Measurements from ENCODE around the gene BICD2. TPM values are rescaled to one million over a fixed set of nuclear protein-coding genes. Genes with fewer than 3 reads are reported as not detected.
"Not testable (repeated sequence)": the region's sequence is repeated elsewhere in the genome, so short reads cannot be mapped to it uniquely, and the experiment has no call there.

BICD2 gene
- 10 to 100 TPM; 31.1 to 31.5 TPM for total RNA-seq

DNA sequence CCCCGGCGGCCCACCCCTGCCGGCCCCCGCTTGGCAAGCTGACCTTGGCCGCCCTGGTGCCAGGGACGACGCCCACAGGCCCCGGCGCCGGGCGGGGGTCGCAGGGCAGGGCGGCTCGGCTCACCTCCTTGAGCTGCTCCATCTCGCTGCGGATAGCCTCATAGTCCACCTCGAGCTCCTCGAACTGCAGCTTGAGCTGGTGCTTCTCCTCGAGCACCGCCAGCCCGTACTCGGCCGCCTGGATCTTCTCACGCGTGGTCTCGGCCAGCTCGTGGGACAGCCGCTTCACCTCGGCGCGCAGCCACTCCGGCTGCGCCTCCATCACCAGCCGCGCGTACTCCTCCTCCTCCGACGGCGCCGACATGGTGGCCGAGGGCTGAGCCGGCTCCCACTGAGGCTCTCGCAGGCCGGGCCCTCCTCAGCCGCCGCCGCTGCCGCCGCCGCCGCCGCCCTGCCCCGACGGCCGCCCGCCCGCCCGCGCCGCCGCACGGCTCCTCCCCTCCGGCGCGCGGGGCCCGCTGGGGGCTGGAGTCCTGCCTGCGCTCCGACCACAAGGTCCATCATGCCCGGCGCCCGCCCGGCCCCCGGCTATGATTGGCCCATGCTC, at the start of gene BICD2:
Gene BICD2 (minus strand): TSS at position 453 of the 607 bp plus-strand sequence. CDS start 89 bp downstream, at position 364.
- Mint-ChIP-seq H3K4me3 (peak within 1 kb of the TSS; percentile 94), H3K27ac (peak within 1 kb of the TSS; percentile 91), H3K36me3 (no peaks in the 10 kb centered on the region), H3K27me3 (no peaks in the 10 kb centered on the region), H3K9me3 (no peaks in the 10 kb centered on the region), H3K4me1 (peaks cover 38% of the 10 kb centered on the region)
- DNase-seq (no peak), ATAC-seq (ENCODE audit: low read depth) (no peak)
- POLR2A ChIA-PET = interaction anchor here (1.0 to 1.8 kb wide), 2 partner anchors 12 to 94 kb away, joined by 3 to 13 read pairs; partner anchors contain the start of gene IPPK

DNA sequence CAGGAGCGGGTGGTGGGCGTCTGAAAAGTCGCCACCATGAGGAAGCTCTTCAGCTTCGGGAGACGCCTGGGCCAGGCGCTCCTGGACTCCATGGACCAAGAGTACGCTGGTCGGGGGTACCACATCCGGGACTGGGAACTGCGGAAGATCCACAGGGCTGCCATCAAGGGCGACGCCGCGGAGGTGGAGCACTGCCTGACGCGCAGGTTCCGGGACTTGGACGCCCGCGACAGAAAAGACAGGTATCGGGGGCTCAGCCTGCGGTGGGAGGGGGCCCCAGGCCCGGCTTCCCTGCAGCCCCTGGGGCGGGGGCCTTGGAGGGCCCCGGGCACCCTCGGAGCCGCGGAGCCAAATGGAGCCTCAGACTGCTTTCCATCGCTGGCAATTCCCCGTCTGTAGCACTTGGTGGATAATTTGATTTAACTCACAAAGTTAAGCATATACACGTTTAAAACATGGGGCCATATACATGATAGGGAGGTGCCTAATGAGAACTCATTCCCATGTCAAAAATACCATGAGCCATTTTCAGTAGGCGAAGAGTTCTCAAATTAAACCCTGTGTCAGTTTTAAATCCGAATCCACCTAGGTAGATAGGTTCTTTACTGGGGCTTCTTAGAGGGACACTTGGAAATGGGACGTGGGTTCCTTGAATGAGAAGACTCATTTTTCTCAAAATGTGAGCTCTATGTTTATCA, 45.1 kb upstream of the BICD2 start:
- H3K4me1 Mint-ChIP-seq; ATAC-seq (ENCODE audit: low read depth); H3K27ac Mint-ChIP-seq; H3K9me3 Mint-ChIP-seq; H3K36me3 Mint-ChIP-seq; POLR2A ChIA-PET: not testable (repeated sequence)
- peak; percentile 45 for DNase-seq
- Mint-ChIP-seq H3K27me3 (peaks cover 69% of the 10 kb centered on the region), H3K4me3 (peak overlapping the region; percentile 82)

DNA sequence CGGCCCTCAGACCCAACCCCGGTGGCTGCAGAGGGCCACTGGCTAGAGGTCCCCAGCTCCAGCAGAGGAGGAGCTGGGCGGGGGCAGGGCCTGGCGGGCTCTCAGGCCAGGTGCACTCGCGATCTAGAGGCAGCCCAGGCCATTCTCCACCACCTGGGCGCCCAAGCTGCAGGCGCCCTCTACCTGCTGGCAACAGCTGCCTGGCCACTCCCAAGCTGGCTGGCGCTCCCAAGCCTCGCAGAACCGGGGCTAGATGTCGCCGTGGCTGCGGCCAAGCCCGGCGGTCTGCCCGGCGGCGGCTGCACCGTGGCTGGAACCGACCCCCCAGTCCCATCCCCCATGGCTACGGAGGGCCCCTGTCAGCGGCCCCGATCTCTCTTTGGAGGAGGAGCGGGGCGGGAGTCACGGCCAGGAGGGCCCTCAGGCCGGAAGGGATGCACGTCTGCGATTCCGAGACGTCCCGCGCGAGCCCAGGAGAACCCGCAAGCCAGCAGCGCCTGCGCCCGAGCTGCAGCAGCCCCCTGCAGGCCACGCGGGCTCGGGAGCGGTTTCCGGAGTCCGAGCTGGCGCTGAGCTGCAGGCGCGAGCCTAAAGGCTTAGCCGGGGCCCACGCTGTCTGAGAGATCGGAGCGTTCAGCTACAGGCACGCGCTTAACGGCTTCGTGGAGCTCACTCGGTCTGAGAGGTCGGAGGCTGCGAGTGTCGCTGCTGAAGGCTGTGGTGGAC, 44.3 kb upstream of the BICD2 start:
- peaks cover 8% of the 10 kb centered on the region for H3K4me1 Mint-ChIP-seq
- H3K9me3 Mint-ChIP-seq = no peaks in the 10 kb centered on the region
- no peak overlapping the region for H3K27ac Mint-ChIP-seq
- peaks cover 63% of the 10 kb centered on the region for H3K27me3 Mint-ChIP-seq
- POLR2A ChIA-PET = interaction anchor here (1.2 kb wide), 1 partner anchor 9 kb away, joined by 3 read pairs; no protein-coding TSS in a partner anchor
- no peaks in the 10 kb centered on the region for H3K36me3 Mint-ChIP-seq
- peak overlapping the region; percentile 82 for H3K4me3 Mint-ChIP-seq
- DNase-seq = peak; percentile 80
- peak; percentile 56 for ATAC-seq (ENCODE audit: low read depth)

DNA sequence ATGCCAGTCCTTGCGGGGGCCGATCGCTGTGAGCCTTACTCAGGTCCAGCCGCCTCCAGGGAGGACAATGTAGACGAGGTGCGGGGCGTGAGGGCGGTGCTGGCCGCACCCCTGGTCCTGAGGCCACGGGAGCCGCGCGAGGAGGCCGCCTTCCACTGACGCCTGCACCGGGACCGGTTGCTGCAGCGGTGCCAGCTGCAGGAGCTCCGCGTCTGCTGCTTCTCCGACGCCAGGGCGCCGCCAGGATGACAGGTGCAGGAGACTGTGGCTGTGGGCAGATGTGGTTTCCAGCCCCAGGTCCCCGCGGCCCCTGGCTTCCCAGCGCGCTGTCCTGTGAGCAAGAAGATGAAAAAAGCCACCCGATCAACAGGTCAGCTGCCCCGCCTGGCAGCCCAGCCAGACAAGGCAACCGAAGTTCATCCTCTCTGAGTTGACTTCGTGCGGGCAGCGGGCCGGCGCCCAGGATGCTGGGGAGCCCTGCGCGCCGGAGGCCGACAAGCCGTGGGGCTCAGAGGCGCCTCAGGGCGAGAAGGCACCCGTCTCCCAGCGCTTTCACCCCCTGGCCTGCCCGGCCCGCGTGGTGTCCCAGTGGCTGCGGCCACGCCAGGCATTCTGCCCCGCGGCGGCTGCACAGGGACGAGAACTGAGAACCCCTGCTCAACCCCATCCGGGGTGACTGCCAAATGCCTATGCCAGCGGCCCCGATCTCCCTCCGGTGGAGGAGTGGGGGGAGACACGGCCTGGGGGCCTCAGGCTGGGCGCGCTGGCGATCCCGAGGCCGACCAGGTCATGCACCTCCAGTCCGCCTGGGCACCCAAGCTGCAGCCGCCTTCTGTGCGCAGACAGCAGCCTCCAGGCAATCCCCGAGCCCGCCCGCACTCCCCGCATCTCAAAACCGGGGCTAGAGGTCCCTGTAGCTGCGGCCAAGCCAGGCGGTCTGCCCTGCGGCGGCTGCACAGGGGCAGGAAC, 43.4 kb upstream of the BICD2 start:
- Mint-ChIP-seq H3K4me3 (peak overlapping the region; percentile 46), H3K27ac (no peak overlapping the region), H3K36me3 (no peaks in the 10 kb centered on the region), H3K4me1 (peaks cover 8% of the 10 kb centered on the region), H3K9me3 (no peaks in the 10 kb centered on the region), H3K27me3 (peaks cover 56% of the 10 kb centered on the region)
- POLR2A ChIA-PET = interaction anchor here (1.2 kb wide), 1 partner anchor 8 kb away, joined by 3 read pairs; no protein-coding TSS in a partner anchor
- ATAC-seq (ENCODE audit: low read depth) = peak; percentile 35
- peak; percentile 60 for DNase-seq

DNA sequence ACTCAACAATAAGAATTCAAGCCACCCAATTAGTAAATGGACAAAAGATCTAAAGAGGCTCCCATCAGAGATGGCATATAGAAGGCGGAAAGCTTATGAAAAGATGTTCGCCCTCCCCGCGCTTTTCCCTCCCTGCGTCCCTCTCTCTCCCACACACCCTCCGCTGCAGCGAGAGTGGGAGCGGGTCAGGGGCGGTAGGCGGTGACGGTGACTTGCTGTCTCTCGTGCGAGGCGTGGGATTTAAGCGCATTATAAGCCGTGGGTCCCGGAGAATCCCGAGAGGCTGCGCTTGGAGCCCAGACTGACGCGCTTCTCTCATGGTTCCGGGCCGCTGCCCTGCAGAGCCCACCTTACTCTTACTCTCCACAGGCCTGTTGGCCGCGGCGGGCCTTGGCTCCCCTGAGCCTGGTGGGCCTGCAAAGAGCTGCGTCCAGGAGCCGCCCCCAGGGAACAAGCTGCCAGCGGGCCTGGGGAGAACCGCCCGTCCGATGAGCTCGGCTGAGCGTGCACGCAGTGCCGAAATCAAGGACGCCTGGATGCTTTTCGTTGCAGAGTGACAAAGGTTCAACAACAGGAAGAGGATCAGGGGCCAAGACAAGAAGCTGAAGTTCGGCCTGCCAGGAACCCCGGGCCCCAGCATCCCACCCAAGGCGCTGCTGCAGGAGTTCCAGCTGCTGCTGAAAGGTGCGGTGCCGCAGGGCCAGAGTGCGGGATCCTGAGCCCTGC, 42.6 kb upstream of the BICD2 start:
- Mint-ChIP-seq H3K4me1 (peaks cover 8% of the 10 kb centered on the region), H3K27ac (no peak overlapping the region), H3K36me3 (no peaks in the 10 kb centered on the region), H3K4me3 (peak overlapping the region; percentile 46), H3K9me3 (no peaks in the 10 kb centered on the region), H3K27me3 (peaks cover 47% of the 10 kb centered on the region)
- no peak for ATAC-seq (ENCODE audit: low read depth)
- POLR2A ChIA-PET = no interaction called here
- no peak for DNase-seq

DNA sequence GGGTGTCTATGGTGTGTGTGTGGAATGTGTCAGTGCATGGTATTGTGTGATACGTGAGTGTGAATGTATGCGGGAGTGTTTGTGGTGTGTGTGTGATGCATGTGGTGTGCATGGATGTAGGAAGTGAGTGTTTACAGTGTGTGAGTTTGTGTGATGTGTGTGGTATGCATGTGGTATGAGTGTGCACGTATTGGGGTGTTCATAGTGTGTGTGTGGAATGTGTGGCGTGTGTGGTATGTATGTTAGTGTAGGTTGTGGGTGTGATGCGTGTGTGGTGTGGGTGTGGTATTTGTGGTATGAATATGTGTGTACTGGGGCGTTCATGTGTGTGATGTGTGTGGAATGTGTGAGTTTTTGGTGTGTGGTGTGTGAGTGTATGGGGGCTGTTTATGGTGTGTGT, 40.1 kb upstream of the BICD2 start:
- no peak for ATAC-seq (ENCODE audit: low read depth)

DNA sequence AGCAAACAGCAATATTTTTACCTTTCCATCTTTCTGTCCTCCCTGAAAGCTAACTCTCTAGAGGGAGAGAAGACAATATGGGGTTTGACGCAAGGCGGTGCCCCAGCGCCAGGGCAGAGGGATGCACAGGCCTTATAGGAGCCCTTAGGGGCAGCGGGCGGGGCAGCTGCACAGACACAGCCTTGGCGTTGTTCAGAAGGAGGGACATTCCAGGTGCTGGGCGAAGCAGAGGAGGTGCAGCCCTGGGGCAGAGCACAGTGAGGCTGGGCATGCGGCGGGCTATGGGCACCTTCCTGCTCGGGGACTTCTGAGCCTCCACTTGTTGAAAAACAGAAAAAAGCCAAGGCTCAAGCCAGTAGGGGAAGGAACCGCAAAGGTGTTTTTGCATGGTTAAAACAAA, 33.7 kb upstream of the BICD2 start:
- Mint-ChIP-seq H3K4me3 (no peak overlapping the region), H3K27ac (no peak overlapping the region), H3K36me3 (no peaks in the 10 kb centered on the region), H3K27me3 (peaks cover 26% of the 10 kb centered on the region), H3K4me1 (peaks cover 7% of the 10 kb centered on the region), H3K9me3 (no peaks in the 10 kb centered on the region)
- DNase-seq = no peak
- no peak for ATAC-seq (ENCODE audit: low read depth)
- POLR2A ChIA-PET = interaction anchor here (0.5 kb wide), 1 partner anchor 20 kb away, joined by 5 read pairs; no protein-coding TSS in a partner anchor

More for the DNA sequence above, 40.1 kb upstream of the BICD2 start:
- no peak for DNase-seq
- no peak overlapping the region for H3K4me3 Mint-ChIP-seq
- no peaks in the 10 kb centered on the region for H3K9me3 Mint-ChIP-seq
- peaks cover 36% of the 10 kb centered on the region for H3K27me3 Mint-ChIP-seq
- H3K27ac Mint-ChIP-seq = no peak overlapping the region
- H3K4me1 Mint-ChIP-seq = peaks cover 12% of the 10 kb centered on the region
- H3K36me3 Mint-ChIP-seq = no peaks in the 10 kb centered on the region
- POLR2A ChIA-PET = no interaction called here

DNA sequence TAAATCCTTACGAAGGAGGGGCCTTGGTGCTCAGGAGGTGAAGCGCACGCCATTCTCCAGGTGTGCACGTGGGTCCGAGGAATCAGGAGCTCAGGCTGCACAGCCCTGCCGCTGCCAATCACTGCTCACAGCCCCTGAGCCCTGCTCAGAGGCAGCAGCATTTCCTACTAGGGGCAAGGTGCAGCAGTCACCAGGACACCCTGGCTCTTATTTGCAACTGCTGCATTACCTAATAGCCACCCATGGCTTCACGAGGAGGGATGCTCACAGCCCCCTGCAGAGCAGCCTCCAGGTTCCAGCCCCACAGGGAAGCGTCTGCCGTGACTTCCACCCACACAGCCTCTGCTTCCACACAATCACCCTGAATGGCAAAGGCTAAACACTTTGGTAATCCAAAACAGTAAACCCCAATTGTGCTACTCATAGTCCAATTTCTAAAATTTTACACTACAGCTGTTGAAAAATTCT, 31.7 kb upstream of the BICD2 start:
- H3K4me3 Mint-ChIP-seq; ATAC-seq (ENCODE audit: low read depth): not testable (repeated sequence)

DNA sequence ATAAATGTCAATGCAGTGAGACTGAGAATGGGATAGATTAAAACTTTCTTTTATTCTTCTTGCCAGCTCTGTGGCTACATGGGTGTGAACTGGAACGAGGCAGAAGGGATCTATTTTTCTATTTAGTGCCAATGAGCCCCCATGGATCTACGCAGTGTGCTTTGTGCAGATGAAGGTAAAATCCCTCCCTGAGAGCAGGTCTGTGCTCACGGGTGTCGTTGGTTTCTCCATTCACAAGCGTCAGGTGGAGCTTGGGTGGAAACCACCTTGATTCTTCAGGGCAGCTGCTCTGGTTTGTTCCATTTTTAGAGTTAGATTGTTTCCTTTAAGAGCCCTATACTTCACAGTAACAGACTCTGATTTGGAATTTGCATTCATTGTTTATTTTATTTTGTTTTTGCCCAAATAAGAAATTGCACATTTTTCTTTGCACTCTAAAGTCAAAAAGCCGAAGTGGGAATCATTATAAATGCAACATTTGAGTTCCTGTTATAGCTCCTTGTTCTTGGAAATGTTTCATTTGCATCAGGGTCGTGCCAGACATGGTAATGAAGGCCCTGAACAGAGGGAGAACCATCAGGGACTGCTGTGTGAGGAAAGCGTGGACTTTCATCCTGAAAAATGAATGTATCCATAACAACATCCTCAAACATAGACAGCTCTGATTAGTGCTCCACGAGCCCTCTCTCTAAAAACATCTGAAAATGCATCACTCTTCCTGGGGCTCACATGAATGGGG, 31.1 kb upstream of the BICD2 start:
- no peaks in the 10 kb centered on the region for H3K9me3 Mint-ChIP-seq
- POLR2A ChIA-PET = no interaction called here

More for the DNA sequence above, 31.7 kb upstream of the BICD2 start:
- H3K27ac Mint-ChIP-seq, H3K36me3 Mint-ChIP-seq, POLR2A ChIA-PET, H3K4me1 Mint-ChIP-seq, DNase-seq, H3K9me3 Mint-ChIP-seq: not testable (repeated sequence)
- peaks cover 25% of the 10 kb centered on the region for H3K27me3 Mint-ChIP-seq

DNA sequence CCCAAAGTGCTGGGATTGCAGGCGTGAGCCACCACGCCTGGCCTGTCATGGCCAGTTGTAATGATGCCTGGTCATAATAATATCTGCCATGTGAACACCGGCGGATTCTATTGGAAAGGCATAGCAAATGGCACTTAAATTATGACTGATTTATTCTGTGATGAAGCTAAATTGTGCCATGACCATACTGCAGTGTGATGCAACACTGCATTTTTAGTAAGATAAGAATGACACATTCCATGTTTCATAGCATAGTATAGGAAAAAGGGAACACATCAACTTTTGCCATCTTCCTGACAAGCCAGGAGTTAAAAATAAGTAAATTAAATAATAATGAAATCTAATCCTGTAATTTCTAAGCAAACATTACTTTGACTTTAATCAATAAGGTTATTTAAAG, 30.4 kb upstream of the BICD2 start:
- ATAC-seq (ENCODE audit: low read depth) (no peak), DNase-seq (no peak)
- Mint-ChIP-seq H3K27ac (no peak overlapping the region), H3K4me1 (peaks cover 6% of the 10 kb centered on the region), H3K9me3 (no peaks in the 10 kb centered on the region), H3K4me3 (no peak overlapping the region), H3K27me3 (peaks cover 21% of the 10 kb centered on the region), H3K36me3 (no peaks in the 10 kb centered on the region)
- POLR2A ChIA-PET = no interaction called here

More for the DNA sequence above, 31.1 kb upstream of the BICD2 start:
- peaks cover 9% of the 10 kb centered on the region for H3K4me1 Mint-ChIP-seq
- H3K4me3 Mint-ChIP-seq = no peak overlapping the region
- ATAC-seq (ENCODE audit: low read depth) (no peak), DNase-seq (no peak)
- H3K27me3 Mint-ChIP-seq = peaks cover 25% of the 10 kb centered on the region
- no peak overlapping the region for H3K27ac Mint-ChIP-seq
- H3K36me3 Mint-ChIP-seq = no peaks in the 10 kb centered on the region

DNA sequence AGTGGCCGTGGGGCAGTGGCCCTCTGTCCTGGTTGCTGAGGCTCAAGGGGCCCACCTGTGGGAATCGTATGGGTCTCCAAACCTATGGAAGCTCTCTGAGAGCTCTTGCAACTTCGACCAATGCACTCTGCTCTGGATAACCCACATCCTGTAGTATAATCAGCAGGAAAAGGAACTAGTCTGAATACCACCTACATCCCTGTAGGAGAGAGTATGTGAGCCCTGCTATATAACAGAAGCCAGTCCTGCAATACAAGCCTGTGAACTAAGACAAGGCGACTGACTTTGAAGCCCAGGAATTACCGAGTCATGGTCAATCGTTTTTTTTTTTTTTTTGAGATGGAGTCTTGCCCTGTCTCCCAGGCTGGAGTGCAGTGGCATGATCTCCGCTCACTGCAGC, 29.8 kb upstream of the BICD2 start:
- H3K4me1 Mint-ChIP-seq = peaks cover 4% of the 10 kb centered on the region
- ATAC-seq (ENCODE audit: low read depth) (no peak), DNase-seq (no peak)
- no peaks in the 10 kb centered on the region for H3K9me3 Mint-ChIP-seq
- H3K27ac Mint-ChIP-seq = no peak overlapping the region
- no peaks in the 10 kb centered on the region for H3K36me3 Mint-ChIP-seq
- peaks cover 21% of the 10 kb centered on the region for H3K27me3 Mint-ChIP-seq
- H3K4me3 Mint-ChIP-seq = no peak overlapping the region
- POLR2A ChIA-PET = no interaction called here

Measured in activated naive CD8-positive, alpha-beta T cell treated with anti-CD3 and anti-CD28 coated beads, Interleukin-2, amount 10 ng/mL, durations not matched to agents 7 days and 5 days (primary cell).